ENCODE data around the gene TSPAN9. TPM values are rescaled to one million over a fixed set of nuclear protein-coding genes. Genes with fewer than 3 reads are reported as not detected.

Gene TSPAN9
- total and polyA plus RNA-seq, 4 donors: 17.4 to 62.9 (median 34.2) TPM

DNA sequence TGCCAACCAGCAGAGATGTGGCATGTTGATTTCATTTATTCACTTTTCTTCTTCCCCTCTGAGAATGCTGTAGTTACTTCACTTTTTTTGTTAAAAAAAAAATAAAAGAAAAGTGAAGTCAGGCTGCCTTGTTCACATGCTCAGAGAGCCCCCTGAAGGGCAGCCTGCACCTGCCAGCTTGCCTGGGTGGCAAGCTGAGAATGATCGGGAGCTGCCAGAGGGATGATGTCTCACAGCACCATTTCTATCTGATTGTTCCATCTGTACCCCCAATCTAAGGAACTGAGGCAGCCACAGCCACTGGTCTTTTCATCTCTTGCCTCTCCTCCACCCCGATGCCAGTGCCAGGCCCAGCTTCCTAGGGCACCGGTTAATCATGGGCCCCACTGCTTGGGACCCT, 118.2 kb downstream of the TSPAN9 start (continued):
- TF ChIP-seq FOXA1 (IDR thresholded peaks at IDR 0.05): no peak
- TF ChIP-seq, protein P1, sequence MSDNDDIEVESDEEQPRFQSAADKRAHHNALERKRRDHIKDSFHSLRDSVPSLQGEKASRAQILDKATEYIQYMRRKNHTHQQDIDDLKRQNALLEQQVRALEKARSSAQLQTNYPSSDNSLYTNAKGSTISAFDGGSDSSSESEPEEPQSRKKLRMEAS (IDR thresholded peaks at IDR 0.05): no peak
- no peak for TF ChIP-seq HNF4G (IDR thresholded peaks at IDR 0.05)
- no peak for TF ChIP-seq NR2F2 (IDR thresholded peaks at IDR 0.05)
- TF ChIP-seq FOXA2 (IDR thresholded peaks at IDR 0.05): no peak

DNA sequence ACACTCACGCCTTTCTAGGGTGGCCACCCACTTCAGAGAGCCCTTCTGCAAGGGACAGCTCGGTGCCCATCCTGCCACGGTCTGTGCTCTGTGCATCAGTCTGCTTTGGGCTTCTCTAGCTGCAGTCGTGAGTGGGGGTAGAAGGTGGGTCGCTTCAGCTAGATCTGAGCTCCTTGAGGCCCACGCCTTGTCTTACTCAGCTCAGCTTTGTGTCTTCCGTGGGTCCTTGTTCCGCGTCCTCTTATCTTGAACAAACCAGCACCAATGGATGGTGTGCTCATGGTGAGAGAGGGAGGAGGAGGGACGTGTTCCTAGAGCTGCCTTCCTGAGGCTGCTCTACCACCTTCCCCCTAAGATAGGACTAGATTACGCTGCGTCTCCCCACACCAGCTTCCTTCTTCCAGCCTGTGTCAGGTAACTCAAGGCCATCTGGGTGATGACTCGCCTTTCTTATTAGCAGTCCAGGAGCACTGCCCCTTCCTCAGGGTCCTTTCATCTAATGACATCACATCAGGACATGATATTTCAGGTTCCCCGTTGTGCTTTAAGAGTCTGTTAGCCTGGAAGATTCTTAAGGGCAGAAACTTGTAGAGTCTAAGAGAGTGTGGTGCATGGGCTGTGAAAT, 118.8 kb downstream of the TSPAN9 start:
- no peaks in the 10 kb centered on the region for H3K27me3 ChIP-seq (ENCODE audit: control insufficient read depth in 4 of 4, insufficient read depth in 4 of 4, low read length in 3 of 4)
- H3K4me3 ChIP-seq (ENCODE audit: low read depth in 1 of 3, low read length in 3 of 3): no peak overlapping the region
- TF ChIP-seq EGR1 (IDR thresholded peaks at IDR 0.05; ENCODE audit: low read depth in 2 of 2): no peak
- TF ChIP-seq YY1 (IDR thresholded peaks at IDR 0.05): no peak
- TF ChIP-seq REST (IDR thresholded peaks at IDR 0.05): no peak
- TF ChIP-seq SP1 (IDR thresholded peaks at IDR 0.05): no peak
- no peak for TF ChIP-seq JUND (IDR thresholded peaks at IDR 0.05)
- TF ChIP-seq, protein P1 (IDR thresholded peaks at IDR 0.05): no peak
- no peak for TF ChIP-seq FOXA1 (IDR thresholded peaks at IDR 0.05)
- TF ChIP-seq RXRA (IDR thresholded peaks at IDR 0.05): no peak
- no peak overlapping the region for H3K27ac ChIP-seq (ENCODE audit: low read depth in 1 of 2, low read length in 2 of 2)
- H3K9me3 ChIP-seq (ENCODE audit: control insufficient read depth in 4 of 4, low read length in 3 of 4): no peaks in the 10 kb centered on the region
- H3K4me1 ChIP-seq (ENCODE audit: control insufficient read depth in 4 of 4, insufficient read depth in 4 of 4, low read length in 3 of 4): peaks cover under 1 to 17% (median 11%) of the 10 kb centered on the region in 4 donors
- H3K9ac ChIP-seq (ENCODE audit: low read depth in 1 of 2, low read length in 2 of 2): no peak overlapping the region
- 90% methylated on average over 14 of the region's 14 CpGs for WGBS
- H3K36me3 ChIP-seq (ENCODE audit: control insufficient read depth in 4 of 4, insufficient read depth in 3 of 4, low read depth in 1 of 4, low read length in 3 of 4): peaks cover 0 to 2% (median 0%) of the 10 kb centered on the region in 4 donors
- no peak for DNase-seq (ENCODE audit: low spot score)

- peaks cover 0 to 13% (median 6%) of the 10 kb centered on the region in 4 donors for H3K4me1 ChIP-seq (ENCODE audit: control insufficient read depth in 4 of 4, insufficient read depth in 4 of 4, low read length in 3 of 4)
- WGBS: 90% methylated on average over 1 of the region's 1 CpG
- H3K9ac ChIP-seq (ENCODE audit: low read depth in 1 of 2, low read length in 2 of 2): no peak overlapping the region
- no peak overlapping the region for H3K27ac ChIP-seq (ENCODE audit: low read depth in 1 of 2, low read length in 2 of 2)
- H3K27me3 ChIP-seq (ENCODE audit: control insufficient read depth in 4 of 4, insufficient read depth in 4 of 4, low read length in 3 of 4): no peaks in the 10 kb centered on the region
- peaks cover 0 to 6% (median 0%) of the 10 kb centered on the region in 4 donors for H3K36me3 ChIP-seq (ENCODE audit: control insufficient read depth in 4 of 4, insufficient read depth in 3 of 4, low read depth in 1 of 4, low read length in 3 of 4)
- H3K4me3 ChIP-seq (ENCODE audit: low read depth in 1 of 3, low read length in 3 of 3): no peak overlapping the region
- no peak for DNase-seq (ENCODE audit: low spot score)
- H3K9me3 ChIP-seq (ENCODE audit: control insufficient read depth in 4 of 4, low read length in 3 of 4): no peaks in the 10 kb centered on the region
- TF ChIP-seq FOXA2 (IDR thresholded peaks at IDR 0.05) (no peak), GABPA (IDR thresholded peaks at IDR 0.05 in 1 of 2, conservative IDR thresholded peaks at IDR 0.05 in 1 of 2) (no peak), ZBTB33 (IDR thresholded peaks at IDR 0.05) (no peak), EGR1 (IDR thresholded peaks at IDR 0.05; ENCODE audit: low read depth in 2 of 2) (no peak), NR2F2 (IDR thresholded peaks at IDR 0.05) (no peak), ATF3 (IDR thresholded peaks at IDR 0.05) (no peak), FOXA1 (IDR thresholded peaks at IDR 0.05) (no peak), RAD21 (IDR thresholded peaks at IDR 0.05) (no peak), HNF4G (IDR thresholded peaks at IDR 0.05) (no peak), HNF4A (conservative IDR thresholded peaks at IDR 0.05) (no peak), YY1 (IDR thresholded peaks at IDR 0.05) (no peak), JUND (IDR thresholded peaks at IDR 0.05) (no peak), RXRA (IDR thresholded peaks at IDR 0.05) (no peak), REST (IDR thresholded peaks at IDR 0.05) (no peak), TAF1 (conservative IDR thresholded peaks at IDR 0.05) (no peak)
- TF ChIP-seq, protein P1 (IDR thresholded peaks at IDR 0.05): no peak
Measured at GRCh38 chr12:3196488-3196887, 119.3 kb downstream of the TSPAN9 start.

Measured in liver (tissue), 9 donors.